Kidney (tissue), 14 donors: ENCODE measurements around the gene DTX2. TPM values are rescaled to one million over a fixed set of nuclear protein-coding genes. Genes with fewer than 3 reads are reported as not detected.

Experiments used
- DNase-seq, 5 donors: peaks; one replicate each; pipeline ENCODE4 v3.0.0-alpha.2; 2013 to 2020
- FAIRE-seq: peaks from 2 replicates; lab custom pipeline; 2012; peaks lifted over from hg19 to GRCh38; lab: Jason Lieb, UNC
- H3K27ac ChIP-seq, 2 donors: one replicate each; pipeline ENCODE4 v1.7.0; 2013; ENCODE audit warnings: low read depth in 2 of 2, low read length in 2 of 2, inconsistent platforms in 1 of 2
- H3K27me3 ChIP-seq: one replicate; pipeline ENCODE4 v1.7.1; 2013; ENCODE audit warnings: low read length, inconsistent platforms; ENCODE audit not compliant: control insufficient read depth, insufficient read depth
- H3K36me3 ChIP-seq, 3 donors: one replicate each; pipeline versions ENCODE4 v1.7.0 to v1.7.1; 2013; ENCODE audit warnings: low read length in 3 of 3, control low read depth in 1 of 3, inconsistent platforms in 1 of 3; ENCODE audit not compliant: insufficient read depth in 3 of 3, control insufficient read depth in 2 of 3
- H3K4me1 ChIP-seq, 3 donors: one replicate each; pipeline versions ENCODE4 v1.7.0 to v1.7.1; 2013; ENCODE audit warnings: low read length in 3 of 3, inconsistent platforms in 1 of 3, low read depth in 1 of 3; ENCODE audit not compliant: control insufficient read depth in 2 of 3, insufficient read depth in 2 of 3
- H3K4me3 ChIP-seq, 3 donors: one replicate each; pipeline versions ENCODE4 v1.7.0 to v1.8.1; 2013; ENCODE audit warnings: low read length in 3 of 3, control low read depth in 1 of 3, inconsistent platforms in 1 of 3
- H3K9ac ChIP-seq, 3 donors: one replicate each; pipeline versions ENCODE4 v1.7.0 to v1.7.1; 2013; ENCODE audit warnings: low read length in 3 of 3, control low read depth in 1 of 3, inconsistent platforms in 1 of 3
- H3K9me3 ChIP-seq, 3 donors: one replicate each; pipeline versions ENCODE4 v1.7.0 to v1.7.1; 2013; ENCODE audit warnings: low read length in 3 of 3, control low read depth in 1 of 3, inconsistent platforms in 1 of 3; ENCODE audit not compliant: control insufficient read depth in 2 of 3, insufficient read depth in 1 of 3
- CTCF ChIP-seq: IDR thresholded peaks from 3 replicates; pipeline ENCODE4 v1.5.1; 2012; ENCODE audit warnings: mild to moderate bottlenecking, moderate library complexity, borderline replicate concordance; ENCODE audit not compliant: insufficient read depth; ENCODE audit errors: extremely low read depth
- intact Hi-C: fragments of 100-400 bp; cut with DNase I; formaldehyde crosslinking; loops from one replicate; pipeline ENCODE4 v1.11.1; 2022
- polyA plus RNA-seq: library from polyadenylated mRNA; stranded (reverse); fragments of 350-450 nt; fragmentation: Illumina TruSeq; extraction: RNeasy Lipid Tissue Mini Kit (QIAGEN cat#74804); gene quantifications from one replicate; pipeline ENCODE4 v1.2.3, GENCODE V29; 2014; ENCODE audit warnings: low read depth, low replicate concordance; ENCODE audit not compliant: insufficient read depth
- total RNA-seq: library from RNA; stranded (reverse); fragmentation: NEBNext Ultra II Directional; extraction: Animal tissue kit (Norgen Biotek cat#: 25700); gene quantifications from one replicate; pipeline ENCODE4 v1.2.1, GENCODE V29; 2021
- donor health status: control.
- donor health status: control.
- donor health status: control.
- donor health status: control.
- donor health status: control.
- donor health status: DM: yes; HTN: yes; CAD: no.
- donor health status: Normal renal cell carcinoma (clear cell type).

DTX2 gene
- total and polyA plus RNA-seq, 2 donors from 2014 or later: 8.1 to 21.6 TPM

- no peak for FAIRE-seq
- H3K27me3 ChIP-seq: no peaks in the 10 kb centered on the region
- H3K4me1 ChIP-seq: no peaks in the 10 kb centered on the region
Observed at GRCh38 chr7:76428868-76429805, 32.4 kb upstream of the DTX2 start.

GRCh38 chr7:76430211-76430610 lies 31.3 kb upstream of the DTX2 start:
- H3K9ac ChIP-seq: no peak overlapping the region
- no peak overlapping the region for H3K4me3 ChIP-seq
- no peaks in the 10 kb centered on the region for H3K9me3 ChIP-seq
- no peaks in the 10 kb centered on the region for H3K27me3 ChIP-seq
- intact Hi-C loops: no loop called here
- no peaks in the 10 kb centered on the region for H3K4me1 ChIP-seq
- DNase-seq (peak in 1 of 5 donors; percentile 44), FAIRE-seq (no peak)
- no peak overlapping the region for H3K27ac ChIP-seq
- no peaks in the 10 kb centered on the region for H3K36me3 ChIP-seq
- no peak for TF ChIP-seq CTCF

More at GRCh38 chr7:76428868-76429805, 32.4 kb upstream of the DTX2 start:
- no peak overlapping the region for H3K27ac ChIP-seq
- H3K9me3 ChIP-seq: no peaks in the 10 kb centered on the region
- H3K36me3 ChIP-seq: no peaks in the 10 kb centered on the region
- H3K9ac ChIP-seq: no peak overlapping the region
- intact Hi-C loops: no loop called here
- no peak for TF ChIP-seq CTCF
- DNase-seq: peak in 1 of 5 donors; percentile 62
- no peak overlapping the region for H3K4me3 ChIP-seq

- no peaks in the 10 kb centered on the region for H3K36me3 ChIP-seq
- FAIRE-seq (no peak), DNase-seq (peak in 1 of 5 donors; percentile 39)
- no peak overlapping the region for H3K27ac ChIP-seq
- no peaks in the 10 kb centered on the region for H3K9me3 ChIP-seq
- H3K4me1 ChIP-seq: no peaks in the 10 kb centered on the region
- no peaks in the 10 kb centered on the region for H3K27me3 ChIP-seq
- no peak for TF ChIP-seq CTCF
- intact Hi-C loops: no loop called here
- no peak overlapping the region for H3K9ac ChIP-seq
- no peak overlapping the region for H3K4me3 ChIP-seq
Observed at GRCh38 chr7:76430836-76431235, 30.7 kb upstream of the DTX2 start.
